ENCODE results near the gene EMID1. TPM values are rescaled to one million over a fixed set of nuclear protein-coding genes. Genes with fewer than 3 reads are reported as not detected.

The EMID1 gene
- total RNA-seq, result not detected

DNA sequence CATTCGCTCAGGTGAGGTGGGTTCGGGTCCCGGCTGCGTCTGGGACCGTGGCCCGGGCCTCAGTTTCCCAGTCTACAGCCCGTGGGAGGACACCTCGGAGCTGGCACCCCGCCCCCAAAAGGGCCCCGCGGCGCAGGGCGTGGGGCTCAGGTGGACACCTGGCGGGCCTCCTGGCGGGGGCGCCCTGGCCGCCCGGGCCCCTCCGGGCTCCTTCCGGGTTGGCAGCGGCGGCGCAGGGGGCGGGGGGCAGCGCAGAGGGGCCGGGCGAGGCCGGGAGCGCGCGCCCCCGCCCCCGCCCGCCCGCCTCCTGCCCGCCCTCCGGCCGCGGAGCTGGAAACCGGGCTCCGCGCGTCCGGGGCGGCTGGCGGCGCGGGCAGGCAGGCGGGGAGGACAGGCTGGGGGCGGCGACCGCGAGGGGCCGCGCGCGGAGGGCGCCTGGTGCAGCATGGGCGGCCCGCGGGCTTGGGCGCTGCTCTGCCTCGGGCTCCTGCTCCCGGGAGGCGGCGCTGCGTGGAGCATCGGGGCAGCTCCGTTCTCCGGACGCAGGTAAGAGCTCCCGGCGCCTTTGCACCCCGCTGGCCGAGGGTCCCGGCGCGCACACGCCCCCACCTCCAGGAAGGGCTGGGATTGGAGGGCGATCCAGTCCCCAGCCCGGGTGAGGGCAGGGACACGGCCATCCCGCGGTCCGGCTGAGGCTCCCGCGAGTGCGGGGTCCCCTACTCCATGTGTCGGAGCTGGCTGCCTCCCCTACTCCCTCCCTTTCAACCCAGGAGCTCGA, at the start of gene EMID1:
TSS of gene EMID1 (plus strand) at position 303 of the 778 bp plus-strand sequence. CDS start at position 446, 143 bp downstream.
- no peak for DNase-seq

GRCh38 chr22:29155966-29156365, 49.7 kb upstream of the EMID1 start:
- DNase-seq, result no peak

DNA sequence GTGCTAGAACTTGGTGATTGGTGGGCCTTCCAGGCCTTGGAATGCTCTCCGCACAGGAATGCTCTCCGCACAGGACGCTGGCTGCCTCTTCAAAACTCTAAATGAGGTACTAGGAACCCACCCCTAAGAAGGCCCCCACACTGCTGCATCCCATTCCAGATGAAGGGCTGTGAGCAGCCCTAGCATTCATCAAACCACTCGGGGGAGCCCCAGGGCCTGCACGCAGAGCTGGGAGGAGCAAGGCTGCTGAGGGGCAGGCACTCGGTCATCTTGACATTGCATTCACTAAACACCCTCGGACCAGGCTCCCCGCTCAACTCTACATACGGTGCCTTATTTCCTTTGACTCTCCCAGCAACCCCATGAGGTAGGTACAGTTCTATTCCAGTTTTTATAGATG, 49.2 kb upstream of the EMID1 start:
- no peak for DNase-seq

DNA sequence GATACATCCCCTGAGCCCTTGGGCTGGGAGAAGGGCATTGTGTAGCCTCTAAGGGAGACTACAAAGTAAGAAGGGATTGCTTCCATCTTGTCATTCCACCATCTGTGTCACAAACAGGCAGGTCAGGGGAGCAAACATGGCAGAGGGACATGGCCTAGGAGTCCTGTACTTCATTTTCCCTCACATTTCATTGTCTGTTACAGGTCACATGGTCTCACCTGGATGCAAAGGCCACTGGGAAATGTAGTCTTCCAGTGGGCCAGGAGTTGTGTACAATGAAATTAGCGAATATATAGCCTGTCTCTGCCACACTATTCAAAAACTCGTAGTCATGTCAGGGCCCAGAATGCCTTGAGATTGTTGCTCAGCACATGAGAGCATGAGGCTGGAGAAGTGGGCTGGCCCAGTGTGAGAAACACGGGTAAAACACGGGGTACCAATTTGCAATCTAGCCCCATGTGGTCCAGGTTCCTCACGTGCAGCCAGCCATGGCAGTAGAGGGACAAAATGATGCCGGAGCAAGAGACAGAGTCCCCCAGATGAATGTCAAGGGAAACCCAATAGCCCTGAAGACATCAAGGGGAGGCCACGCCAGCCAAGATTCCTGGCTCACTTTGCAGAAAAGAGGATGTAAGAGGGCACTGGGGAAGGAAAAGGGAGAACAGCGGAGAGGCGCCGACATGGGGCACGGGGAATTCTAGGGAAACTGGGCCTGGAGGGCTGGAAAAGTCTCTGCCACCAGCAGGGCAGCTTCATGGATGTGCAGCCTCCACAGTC, 47.7 kb upstream of the EMID1 start:
- no peak for DNase-seq

GRCh38 chr22:29158546-29158945, 47.1 kb upstream of the EMID1 start:
- DNase-seq, result no peak

GRCh38 chr22:29163808-29164207, 41.9 kb upstream of the EMID1 start:
- DNase-seq, result no peak

DNA sequence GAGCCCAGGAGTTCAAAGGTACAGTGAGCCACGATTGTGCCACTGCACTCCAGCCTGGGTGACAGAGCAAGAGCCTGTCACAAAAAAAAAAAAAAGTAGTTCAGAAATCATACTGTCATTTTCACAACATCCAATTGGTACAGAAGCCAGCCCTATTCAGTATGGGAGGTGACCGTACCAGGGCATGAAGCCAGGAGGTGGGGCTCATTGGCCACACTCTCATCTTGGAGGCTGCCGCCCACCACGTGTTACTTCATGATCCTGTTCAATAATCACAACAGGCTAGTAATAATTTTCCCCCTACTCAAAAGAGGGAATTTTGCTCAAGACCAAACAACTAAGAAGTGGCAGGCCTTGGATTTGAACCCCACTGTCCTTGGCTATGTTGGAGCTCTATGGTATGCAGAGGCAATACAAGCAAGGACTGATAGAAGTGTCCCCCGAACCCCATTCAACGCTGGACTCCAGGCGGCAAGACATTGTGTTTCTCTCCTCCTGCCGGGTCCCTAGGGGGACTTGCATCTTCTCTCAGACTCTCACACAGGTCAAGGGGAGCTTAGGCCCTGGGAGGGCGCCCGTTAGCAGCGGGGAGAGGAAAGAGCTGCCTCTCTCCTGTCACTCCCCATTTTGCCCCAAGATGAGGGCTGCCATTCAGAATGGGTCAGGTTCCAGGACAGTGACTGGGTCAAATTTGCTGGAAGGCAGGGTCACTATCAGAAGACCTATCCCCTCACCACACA, 40.2 kb upstream of the EMID1 start:
- DNase-seq, result no peak

DNA sequence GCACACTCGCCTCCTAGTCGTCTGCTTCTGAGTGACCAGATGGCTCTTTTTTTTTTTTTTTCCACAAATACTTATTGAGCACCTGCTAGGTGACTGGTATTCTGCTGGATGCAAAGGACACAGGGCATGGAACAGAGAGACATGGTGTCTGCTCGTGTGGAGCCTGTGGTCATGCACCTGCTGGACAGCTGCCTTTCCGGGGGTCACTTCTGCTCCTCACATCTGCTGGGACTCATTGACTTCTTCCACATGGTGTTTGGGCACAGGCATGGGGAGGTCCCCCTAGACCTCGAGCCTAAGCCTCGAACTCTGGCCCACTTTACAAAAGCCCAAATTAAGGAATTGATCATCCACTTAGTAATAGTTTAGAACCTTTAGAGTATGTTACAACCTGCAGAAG, 39.5 kb upstream of the EMID1 start:
- no peak for DNase-seq

DNA sequence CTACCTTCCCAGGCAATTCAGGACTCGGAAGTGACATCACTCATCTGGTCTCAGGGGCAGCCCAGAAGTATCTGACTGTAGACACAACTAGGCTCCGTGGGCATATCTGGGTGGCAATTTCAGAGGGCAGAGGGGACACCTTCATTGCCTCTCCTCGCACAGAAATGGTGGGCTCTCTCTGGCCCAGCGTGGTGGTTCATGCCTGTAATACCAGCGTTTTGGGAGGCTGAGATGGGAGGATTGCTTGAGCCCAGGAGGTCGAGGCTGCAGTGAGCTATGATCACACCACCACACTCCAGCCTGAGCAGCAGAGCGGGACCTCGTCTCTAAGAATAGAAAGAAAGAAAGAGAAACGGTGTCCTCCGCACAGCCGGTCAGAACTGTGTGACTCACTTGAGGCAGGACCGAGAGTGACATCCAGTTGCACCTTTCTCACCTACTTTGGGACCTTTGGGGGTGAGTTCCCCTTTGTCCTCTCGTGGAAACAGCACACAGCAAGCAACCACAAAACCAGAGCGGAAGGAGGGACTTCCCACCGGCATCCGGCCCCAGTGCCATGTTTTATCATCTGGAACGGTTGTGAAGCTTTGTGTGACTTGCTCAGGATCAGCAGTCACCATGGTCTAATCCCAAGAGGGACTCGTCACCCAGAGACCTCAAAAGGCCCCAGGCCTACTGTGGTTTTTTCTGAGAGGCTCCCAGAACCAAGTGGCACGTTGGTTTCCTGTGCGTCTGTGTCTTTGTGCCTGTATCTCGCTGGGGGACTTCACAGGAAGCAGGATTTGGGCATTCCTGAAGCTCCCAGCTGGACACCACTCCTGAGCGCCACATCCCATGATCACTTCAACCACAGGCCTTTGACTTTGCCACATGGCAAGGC, 38.4 kb upstream of the EMID1 start:
- DNase-seq, result no peak

GRCh38 chr22:29171721-29172120, 34.0 kb upstream of the EMID1 start:
- DNase-seq, result no peak

DNA sequence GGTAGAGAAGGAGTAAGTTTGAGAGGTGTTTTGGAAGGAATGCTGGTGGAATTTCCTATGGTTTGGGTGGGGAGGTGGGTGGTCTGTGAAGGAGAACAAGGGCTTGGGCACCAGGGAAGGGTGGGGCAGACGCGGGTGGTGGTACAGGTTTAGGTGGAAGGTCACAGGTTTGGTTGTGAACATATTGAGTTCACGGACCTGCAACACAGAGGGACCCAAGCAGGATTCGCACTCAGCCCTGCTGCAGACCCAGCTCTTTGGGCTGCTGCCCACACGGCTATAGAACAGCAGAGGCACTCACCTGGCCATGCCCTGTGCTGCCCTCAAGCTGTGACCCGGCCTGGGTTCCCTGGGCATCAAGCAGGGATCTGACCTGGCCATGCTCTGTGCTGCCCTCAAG, 33.5 kb upstream of the EMID1 start:
- no peak for DNase-seq

DNA sequence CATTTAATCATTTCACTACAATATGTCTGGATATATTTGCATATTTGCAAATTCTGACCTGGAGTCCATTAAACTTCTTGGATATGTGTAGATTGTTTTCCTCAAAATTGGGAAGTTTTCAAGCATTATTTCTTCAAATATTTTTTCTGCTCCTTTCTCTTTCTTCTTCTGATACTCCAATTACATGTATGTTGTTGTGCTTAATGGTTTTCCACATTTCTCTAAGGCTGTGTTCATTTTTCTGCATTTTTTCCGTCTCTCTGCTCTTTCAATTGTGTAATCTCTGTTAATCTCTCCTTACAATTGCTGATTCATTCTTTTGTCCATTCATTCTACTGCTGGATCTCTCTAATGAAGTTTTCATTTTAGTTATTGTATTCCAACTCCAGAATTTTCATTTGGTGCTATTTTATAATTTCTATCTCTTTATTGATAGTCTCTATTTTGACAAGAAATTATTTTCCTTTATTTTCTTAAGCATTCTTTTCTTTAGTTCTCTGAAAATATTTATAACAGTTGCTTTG, 30.3 kb upstream of the EMID1 start:
- DNase-seq, result no peak

- DNase-seq, result no peak
These were observed 21.5 kb upstream of the EMID1 start for GRCh38 chr22:29183971-29184848.

- no peak for DNase-seq
These were observed 20.7 kb upstream of the EMID1 start for GRCh38 chr22:29184849-29185490.

DNA sequence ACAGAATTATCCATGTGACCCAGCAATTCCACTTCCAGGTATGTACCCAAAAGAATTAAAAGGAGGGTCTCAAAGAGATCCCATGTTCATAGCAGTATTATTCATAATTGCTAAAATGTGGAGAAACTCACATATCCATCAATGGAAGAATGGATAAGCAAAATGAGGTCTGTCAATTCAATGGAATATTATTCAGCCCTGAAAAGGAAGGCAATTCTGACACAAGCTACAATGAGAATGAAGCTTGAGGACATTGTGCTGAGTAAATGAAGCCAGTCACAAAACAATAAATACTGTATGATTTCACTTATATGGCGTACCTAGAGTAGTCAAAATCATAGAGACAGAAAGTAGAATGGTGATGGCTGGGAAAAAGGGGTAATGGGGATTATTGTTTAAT, 19.4 kb upstream of the EMID1 start:
- no peak for DNase-seq

GRCh38 chr22:29187831-29188230, 17.9 kb upstream of the EMID1 start:
- no peak for DNase-seq

GRCh38 chr22:29190051-29190450, 15.6 kb upstream of the EMID1 start:
- no peak for DNase-seq

GRCh38 chr22:29190918-29191317, 14.8 kb upstream of the EMID1 start:
- no peak for DNase-seq

- DNase-seq, result no peak
These were observed 12.7 kb upstream of the EMID1 start for GRCh38 chr22:29193021-29193420.

- DNase-seq, result no peak
These were observed 11.5 kb upstream of the EMID1 start for GRCh38 chr22:29194184-29194583.
